SK-N-SH (cell line): ENCODE data around the gene RAB8B. TPM values are rescaled to one million over a fixed set of nuclear protein-coding genes. Genes with fewer than 3 reads are reported as not detected.

Source experiments
- CTCF ChIA-PET: fragments of 300-600, 350-600 bp; formaldehyde crosslinking; extraction: SDS; loops from one replicate; lab custom pipeline; 2021; lab: Yijun Ruan, JAX
- POLR2A ChIA-PET: fragments of 350-600 bp; sonication (Branson Sonifier 250); formaldehyde crosslinking; extraction: SDS; loops from one replicate; lab custom pipeline; 2020; ENCODE audit warnings: antibody characterized with exemption, inconsistent platforms; lab: Yijun Ruan, JAX
- DNase-seq: peaks from one replicate; pipeline ENCODE4 v3.0.0; 2012
- H2AFZ ChIP-seq: fragments of 200-600 bp; sonication (generic); 2 replicates; pipeline ENCODE4 v1.8.1; 2016; ENCODE audit warnings: antibody characterized with exemption, mild to moderate bottlenecking, low read depth
- H3F3A ChIP-seq: fragments of 200-600 bp; sonication (generic); replicated peaks from 2 replicates; pipeline ENCODE3; 2016; ENCODE audit warnings: antibody characterized with exemption, mild to moderate bottlenecking; ENCODE audit not compliant: insufficient read depth
- H3K27ac ChIP-seq, 2 experiments: fragments of 200-500 bp in 1 of 2; fragments of 200-600 bp in 1 of 2; sonication (Bioruptor generic) in 1 of 2; sonication (generic), shearing (Covaris generic) in 1 of 2; 2 replicates each; pipeline versions ENCODE4 v1.5.1 to v1.6.1; 2014 to 2016; ENCODE audit warnings: low read depth in 2 of 2, inconsistent platforms in 1 of 2, low read length in 1 of 2, mild to moderate bottlenecking in 1 of 2, mixed read lengths in 1 of 2
- H3K27me3 ChIP-seq: fragments of 200-600 bp; sonication (generic), shearing (Covaris generic); 2 replicates; pipeline ENCODE4 v1.6.1; 2016; ENCODE audit warnings: mixed run types; ENCODE audit not compliant: insufficient read depth
- H3K36me3 ChIP-seq, 2 experiments: fragments of 200-500 bp in 1 of 2; fragments of 200-600 bp in 1 of 2; sonication (Bioruptor generic) in 1 of 2; sonication (generic) in 1 of 2; replicated peaks in 1 of 2; 2 replicates each; pipeline versions ENCODE3 to v1.5.1; 2014 to 2016; ENCODE audit warnings: low read length in 1 of 2, mild to moderate bottlenecking in 1 of 2; ENCODE audit not compliant: insufficient read depth in 2 of 2, control insufficient read depth in 1 of 2
- H3K4me1 ChIP-seq, 2 experiments: fragments of 200-500 bp in 1 of 2; fragments of 200-600 bp in 1 of 2; sonication (Bioruptor generic) in 1 of 2; sonication (generic), shearing (Covaris generic) in 1 of 2; 2 replicates each; pipeline versions ENCODE4 v1.5.1 to v1.6.1; 2014 to 2016; ENCODE audit warnings: low read depth in 1 of 2, low read length in 1 of 2, mixed run types in 1 of 2; ENCODE audit not compliant: insufficient read depth in 2 of 2, control insufficient read depth in 1 of 2
- H3K4me2 ChIP-seq: fragments of 200-600 bp; sonication (generic), shearing (Covaris generic); 2 replicates; pipeline ENCODE4 v1.6.1; 2017; ENCODE audit warnings: mixed run types
- H3K4me3 ChIP-seq, 2 experiments: fragments of 200-500 bp in 1 of 2; fragments of 200-600 bp in 1 of 2; sonication (Bioruptor generic) in 1 of 2; sonication (generic), shearing (Covaris generic) in 1 of 2; 2 replicates each; pipeline versions ENCODE4 v1.5.1 to v1.8.1; 2014 to 2016; ENCODE audit warnings: low read depth in 2 of 2, inconsistent platforms in 1 of 2, low read length in 1 of 2, mild to moderate bottlenecking in 1 of 2, mixed read lengths in 1 of 2, moderate library complexity in 1 of 2
- H3K79me2 ChIP-seq: fragments of 200-600 bp; sonication (generic); 2 replicates; pipeline ENCODE4 v1.8.1; 2017; ENCODE audit warnings: mild to moderate bottlenecking; ENCODE audit not compliant: insufficient read depth
- H3K9ac ChIP-seq: fragments of 200-600 bp; sonication (generic); 2 replicates; pipeline ENCODE4 v1.6.1; 2017; ENCODE audit warnings: mixed run types
- H3K9me2 ChIP-seq: fragments of 200-600 bp; sonication (generic); 2 replicates; pipeline ENCODE4 v1.6.1; 2017; ENCODE audit warnings: mixed run types
- H3K9me3 ChIP-seq: fragments of 200-600 bp; sonication (generic); 2 replicates; pipeline ENCODE4 v1.6.1; 2017; ENCODE audit warnings: mixed run types, mild to moderate bottlenecking, moderate library complexity
- H4K20me1 ChIP-seq: fragments of 200-600 bp; sonication (generic); 2 replicates; pipeline ENCODE4 v1.6.1; 2017; ENCODE audit warnings: mild to moderate bottlenecking, mixed run types; ENCODE audit not compliant: insufficient read depth
- CHD2 ChIP-seq: fragments of 150-350 bp; IDR thresholded peaks from 2 replicates; pipeline ENCODE4 v1.6.1; 2018; ENCODE audit warnings: low read length; ENCODE audit not compliant: partially characterized antibody
- ELF1 ChIP-seq: IDR thresholded peaks from 2 replicates; pipeline ENCODE4 v1.4.0; 2012
- EP300 ChIP-seq, 2 experiments: IDR thresholded peaks; 2 replicates each; pipeline versions ENCODE4 v1.4.0 to v1.6.1; 2012; ENCODE audit warnings: borderline replicate concordance in 1 of 2, low read depth in 1 of 2, low read length in 1 of 2
- FOSL2 ChIP-seq: IDR thresholded peaks from 2 replicates; pipeline ENCODE4 v1.4.0; 2012; ENCODE audit warnings: low read depth, mild to moderate bottlenecking, moderate library complexity, borderline replicate concordance
- FOXJ3 ChIP-seq: sonication (generic); formaldehyde crosslinking; IDR thresholded peaks from 2 replicates; pipeline ENCODE4 v1.5.1; 2020; ENCODE audit warnings: mild to moderate bottlenecking, missing genetic modification reagents
- FOXM1 ChIP-seq: IDR thresholded peaks from 2 replicates; pipeline ENCODE4 v1.4.0; 2012; ENCODE audit warnings: low read depth, mild to moderate bottlenecking
- GABPA ChIP-seq: IDR thresholded peaks from 2 replicates; pipeline ENCODE4 v1.4.0; 2012; ENCODE audit warnings: low read depth, mild to moderate bottlenecking
- IRF3 ChIP-seq: fragments of 150-350 bp; IDR thresholded peaks from 2 replicates; pipeline ENCODE4 v1.6.1; 2016; ENCODE audit warnings: mild to moderate bottlenecking, low read depth, low read length
- JUND ChIP-seq: IDR thresholded peaks from 2 replicates; pipeline ENCODE4 v1.4.0; 2012
- MEF2A ChIP-seq: IDR thresholded peaks from 2 replicates; pipeline ENCODE4 v1.4.0; 2012; ENCODE audit warnings: low read depth, borderline replicate concordance
- MXI1 ChIP-seq: IDR thresholded peaks from 2 replicates; pipeline ENCODE4 v1.6.1; 2012; ENCODE audit warnings: mild to moderate bottlenecking, low read depth, low read length, improper control_type of control experiment
- NFIC ChIP-seq: IDR thresholded peaks from 2 replicates; pipeline ENCODE4 v1.4.0; 2012; ENCODE audit warnings: borderline replicate concordance
- NRF1 ChIP-seq: IDR thresholded peaks from 2 replicates; pipeline ENCODE4 v1.6.1; 2012; ENCODE audit warnings: low read depth, mild to moderate bottlenecking, low read length
- POLR2AphosphoS5 ChIP-seq: IDR thresholded peaks from 2 replicates; pipeline ENCODE4 v1.6.1; 2012; ENCODE audit warnings: low read depth, low read length
- RAD21 ChIP-seq: IDR thresholded peaks from 2 replicates; pipeline ENCODE4 v1.6.1; 2012; ENCODE audit warnings: mild to moderate bottlenecking, low read length
- RCOR1 ChIP-seq: fragments of 150-350 bp; IDR thresholded peaks from 2 replicates; pipeline ENCODE4 v1.6.1; 2017; ENCODE audit warnings: antibody characterized with exemption, low read length
- RFX5 ChIP-seq: IDR thresholded peaks from 2 replicates; pipeline ENCODE4 v1.6.1; 2012; ENCODE audit warnings: mild to moderate bottlenecking, improper control_type of control experiment, low read length
- SIN3A ChIP-seq: IDR thresholded peaks from 2 replicates; pipeline ENCODE4 v1.6.1; 2012; ENCODE audit warnings: low read depth, mild to moderate bottlenecking, low read length, moderate library complexity, borderline replicate concordance
- SMC3 ChIP-seq: IDR thresholded peaks from 2 replicates; pipeline ENCODE4 v1.6.1; 2012; ENCODE audit warnings: low read depth, low read length, improper control_type of control experiment
- TEAD4 ChIP-seq: IDR thresholded peaks from 2 replicates; pipeline ENCODE4 v1.4.0; 2012; ENCODE audit warnings: mild to moderate bottlenecking, borderline replicate concordance; ENCODE audit not compliant: insufficient read depth
- USF1 ChIP-seq: IDR thresholded peaks from 2 replicates; pipeline ENCODE4 v1.4.0; 2012; ENCODE audit warnings: low read depth, borderline replicate concordance
- USF2 ChIP-seq: fragments of 150-350 bp; IDR thresholded peaks from 2 replicates; pipeline ENCODE4 v1.6.1; 2017; ENCODE audit warnings: antibody characterized with exemption, low read length, low read depth, borderline replicate concordance
- YY1 ChIP-seq: IDR thresholded peaks from 2 replicates; pipeline ENCODE4 v1.4.0; 2012; ENCODE audit warnings: low read depth, mild to moderate bottlenecking
- WGBS: methylation state at CpG from one replicate; pipeline ENCODE4 v1.1.6; 2017; ENCODE audit warnings: low lambda C conversion rate; 5-methylcytosine and 5-hydroxymethylcytosine counted together
- polyA plus RNA-seq, 3 experiments: library from polyadenylated mRNA; depleted of rRNA; stranded (reverse); fragments of >200 nt; gene quantifications; 2 replicates each; pipeline ENCODE4 v1.2.3, GENCODE V29; 2012

Gene RAB8B
- polyA plus RNA-seq, 1 of the 3 experiments (the other 2 are of a cell fraction): 5.4 TPM

GRCh38 chr15:63221346-63221745, 31.9 kb downstream of the RAB8B start:
- Histone ChIP-seq H3F3A (peaks cover 15% of the 10 kb centered on the region), H3K4me3 (no peak overlapping the region), H3K9me2 (no peaks in the 10 kb centered on the region), H3K27ac (no peak overlapping the region), H3K9ac (no peak overlapping the region), H3K4me2 (no peak overlapping the region), H3K36me3 (no peaks in the 10 kb centered on the region), H2AFZ (no peak overlapping the region), H3K79me2 (no peaks in the 10 kb centered on the region; the same call in 1 of the 2 replicates), H3K9me3 (no peaks in the 10 kb centered on the region), H4K20me1 (no peaks in the 10 kb centered on the region), H3K4me1 (peaks cover 0 to 12% of the 10 kb centered on the region in 2 experiments; a peak in 1 of 4 replicates), H3K27me3 (no peaks in the 10 kb centered on the region)
- no peak for TF ChIP-seq RCOR1
- TF ChIP-seq CHD2: no peak
- TF ChIP-seq IRF3: no peak
- no peak for TF ChIP-seq MXI1
- TF ChIP-seq MEF2A: no peak
- TF ChIP-seq FOXM1: no peak
- 84% methylated on average over 3 of the region's 3 CpGs for whole genome bisulfite sequencing
- DNase-seq: no peak
- ChIA-PET POLR2A (no interaction called here), CTCF (no interaction called here)

GRCh38 chr15:63223463-63223862, 34.1 kb downstream of the RAB8B start:
- H3K27ac ChIP-seq: no peak overlapping the region
- ChIA-PET CTCF (no interaction called here), POLR2A (no interaction called here)
- H3K9me2 ChIP-seq: no peaks in the 10 kb centered on the region
- peaks cover 0 to 2% of the 10 kb centered on the region in 2 experiments; a peak in 2 of 4 replicates for H3K4me1 ChIP-seq
- no peaks in the 10 kb centered on the region for H4K20me1 ChIP-seq
- H3K27me3 ChIP-seq: no peaks in the 10 kb centered on the region
- no peaks in the 10 kb centered on the region for H3F3A ChIP-seq
- 75% methylated on average over 6 of the region's 6 CpGs for WGBS
- no peak overlapping the region for H3K9ac ChIP-seq
- H2AFZ ChIP-seq: no peak overlapping the region
- no peaks in the 10 kb centered on the region for H3K9me3 ChIP-seq
- TF ChIP-seq USF2 (no peak), EP300 (IDR thresholded peaks at IDR 0.05; ENCODE audit: borderline replicate concordance in 1 of 2, low read depth in 1 of 2, low read length in 1 of 2) (no peak), NFIC (no peak), GABPA (no peak), FOSL2 (no peak), RAD21 (no peak), SIN3A (no peak), ELF1 (no peak), NRF1 (no peak), TEAD4 (no peak), POLR2AphosphoS5 (no peak), USF1 (no peak), SMC3 (no peak), FOXJ3 (CRISPR knock-in tag) (no peak), JUND (no peak), RFX5 (no peak), YY1 (no peak)
- DNase-seq: no peak
- no peaks in the 10 kb centered on the region for H3K36me3 ChIP-seq
- H3K4me2 ChIP-seq: no peak overlapping the region
- no peaks in the 10 kb centered on the region; the same call in 1 of the 2 replicates for H3K79me2 ChIP-seq
- H3K4me3 ChIP-seq: no peak overlapping the region
